Activated CD4-positive, alpha-beta T cell treated with anti-CD3 and anti-CD28 coated beads, Interleukin-2, amount 50 U/mL, for 1 hour (primary cell): ENCODE measurements around the gene CWC22.
"Not testable (repeated sequence)": the region's sequence is repeated elsewhere in the genome, so short reads cannot be mapped to it uniquely, and the experiment has no call there.

ENCODE experiments used
- DNase-seq: peaks from one replicate; pipeline ENCODE4 v3.0.0-alpha.2; 2020

CWC22 gene

GRCh38 chr2:180006781-180007579, at the start of gene CWC22:
TSS of gene CWC22 (minus strand) at chr2:180007297. CDS start at chr2:179993341, 13,956 bp downstream.
- peak; percentile 81 for DNase-seq

- no peak for DNase-seq
Observed at GRCh38 chr2:180056367-180057118, 49.4 kb upstream of the CWC22 start.

GRCh38 chr2:180054576-180054975, 47.5 kb upstream of the CWC22 start:
- DNase-seq = not testable (repeated sequence)

GRCh38 chr2:180050246-180050645, 43.1 kb upstream of the CWC22 start:
- no peak for DNase-seq

- no peak for DNase-seq
Observed at GRCh38 chr2:180048251-180048650, 41.2 kb upstream of the CWC22 start.

GRCh38 chr2:180046776-180047175, 39.7 kb upstream of the CWC22 start:
- no peak for DNase-seq

- no peak for DNase-seq
Observed at GRCh38 chr2:180046202-180046601, 39.1 kb upstream of the CWC22 start.

- DNase-seq = no peak
Observed at GRCh38 chr2:180040146-180040925, 33.2 kb upstream of the CWC22 start.

GRCh38 chr2:180038997-180039396, 31.9 kb upstream of the CWC22 start:
- DNase-seq = no peak

- no peak for DNase-seq
Observed at GRCh38 chr2:180033993-180034894, 27.1 kb upstream of the CWC22 start.

- no peak for DNase-seq
Observed at GRCh38 chr2:180029575-180029974, 22.5 kb upstream of the CWC22 start.

GRCh38 chr2:180021850-180022249, 14.8 kb upstream of the CWC22 start:
- DNase-seq = no peak

GRCh38 chr2:180017784-180018183, 10.7 kb upstream of the CWC22 start:
- DNase-seq = no peak

- no peak for DNase-seq
Observed at GRCh38 chr2:180016937-180017336, 9.8 kb upstream of the CWC22 start.

GRCh38 chr2:180015951-180016709, 9.0 kb upstream of the CWC22 start:
- DNase-seq = no peak

GRCh38 chr2:180012523-180012922, 5.4 kb upstream of the CWC22 start:
- DNase-seq = no peak

GRCh38 chr2:180010701-180011100, 3.6 kb upstream of the CWC22 start:
- no peak for DNase-seq

GRCh38 chr2:180006231-180006630, 866 bp downstream of the CWC22 start:
- DNase-seq = no peak

GRCh38 chr2:180005465-180005864, 1.6 kb downstream of the CWC22 start:
- not testable (repeated sequence) for DNase-seq

- DNase-seq = no peak
Observed at GRCh38 chr2:180004731-180005130, 2.4 kb downstream of the CWC22 start.

- no peak for DNase-seq
Observed at GRCh38 chr2:180003559-180003958, 3.5 kb downstream of the CWC22 start.

- DNase-seq = no peak
Observed at GRCh38 chr2:180003073-180003472, 4.0 kb downstream of the CWC22 start.
